ENCODE results near the gene PLEKHA4.

DNA sequence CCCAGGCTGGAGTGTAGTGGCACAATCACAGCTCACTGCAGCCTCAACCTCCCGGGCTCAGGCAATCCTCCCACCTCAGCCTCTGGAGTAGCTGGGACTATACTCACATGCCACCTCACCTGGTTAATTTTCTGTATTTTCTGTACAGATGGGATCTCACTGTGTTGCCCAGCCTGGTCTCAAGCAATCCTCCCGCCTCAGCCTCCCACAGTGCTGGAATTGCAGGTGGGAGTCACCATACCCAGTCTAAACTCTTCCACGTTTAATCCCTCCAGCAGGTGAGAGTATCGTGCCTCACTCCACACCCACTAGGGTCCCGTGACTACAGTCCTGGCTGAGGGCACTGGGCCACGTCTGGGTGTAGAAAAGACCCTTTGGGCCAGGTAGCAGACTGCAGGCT lies 74.1 kb downstream of the PLEKHA4 start:
- TF ChIP-seq CTCF (IDR thresholded peaks at IDR 0.05) (no peak), EZH2 (IDR thresholded peaks at IDR 0.05; ENCODE audit: borderline replicate concordance, insufficient read depth, low read depth, low read length, poor library complexity, severe bottlenecking) (no peak)
